IMR-90 (cell line): ENCODE results near the gene MYOF. TPM values are rescaled to one million over a fixed set of nuclear protein-coding genes. Genes with fewer than 3 reads are reported as not detected.

ENCODE experiments used
- ATAC-seq: fragments of 200-7000 bp; cut with Tn5 transposase; 2 replicates; pipeline ENCODE4 v1.9.1; 2020; ENCODE audit warnings: low read depth, mild to moderate bottlenecking, moderate library complexity
- BruUV-seq: library from RNA; stranded (reverse); fragments of 400-500 nt; replicated peaks from 2 replicates; lab custom pipeline; 2021; lab: Mats Ljungman, UMichigan
- CTCF ChIA-PET: fragments of 300-600 bp; formaldehyde crosslinking; extraction: SDS; loops from one replicate; lab custom pipeline; 2021; ENCODE audit warnings: antibody characterized with exemption; lab: Yijun Ruan, JAX
- POLR2A ChIA-PET: fragments of 300-600 bp; sonication (Branson Sonifier 250); formaldehyde crosslinking; loops from one replicate; lab custom pipeline; 2022; ENCODE audit warnings: antibody characterized with exemption; ENCODE audit not compliant: unreplicated experiment; lab: Charles Lee
- DNase-seq: peaks from one replicate; pipeline ENCODE4 v3.0.0; 2013
- H2AFZ ChIP-seq: replicated peaks from 2 replicates; pipeline ENCODE3; 2013; ENCODE audit warnings: low read length, mild to moderate bottlenecking; ENCODE audit not compliant: poor library complexity
- H2AK5ac ChIP-seq: 2 replicates; pipeline ENCODE4 v1.6.1; 2013; ENCODE audit warnings: low read depth, low read length, inconsistent platforms
- H2AK9ac ChIP-seq: replicated peaks from 2 replicates; pipeline ENCODE3; 2013; ENCODE audit warnings: mild to moderate bottlenecking, low read depth, low read length, moderate library complexity; ENCODE audit not compliant: poor library complexity
- H2BK120ac ChIP-seq: 2 replicates; pipeline ENCODE4 v1.6.1; 2013; ENCODE audit warnings: low read depth, low read length, inconsistent platforms
- H2BK15ac ChIP-seq: 3 replicates; pipeline ENCODE4 v1.6.1; 2013; ENCODE audit warnings: low read depth, low read length, inconsistent platforms
- H2BK20ac ChIP-seq: 2 replicates; pipeline ENCODE4 v1.6.1; 2013; ENCODE audit warnings: low read depth, mild to moderate bottlenecking, inconsistent platforms, low read length, moderate library complexity
- H2BK5ac ChIP-seq: 2 replicates; pipeline ENCODE4 v1.6.1; 2013; ENCODE audit warnings: mild to moderate bottlenecking, low read depth, low read length, inconsistent platforms; ENCODE audit not compliant: poor library complexity, severe bottlenecking
- H3K14ac ChIP-seq: replicated peaks from 2 replicates; pipeline ENCODE4 v1.6.1; 2013; ENCODE audit warnings: low read depth, low read length, inconsistent platforms
- H3K18ac ChIP-seq: 2 replicates; pipeline ENCODE4 v1.6.1; 2013; ENCODE audit warnings: low read depth, low read length, control low read depth
- H3K23ac ChIP-seq: 2 replicates; pipeline ENCODE4 v1.6.1; 2013; ENCODE audit warnings: low read depth, low read length, inconsistent platforms
- H3K27ac ChIP-seq: 2 replicates; pipeline ENCODE4 v1.5.1; 2013; ENCODE audit warnings: mild to moderate bottlenecking, control low read depth, low read length; ENCODE audit not compliant: insufficient read depth
- H3K27me3 ChIP-seq: 2 replicates; pipeline ENCODE4 v1.6.1; 2013; ENCODE audit warnings: low read length; ENCODE audit not compliant: control insufficient read depth, insufficient read depth
- H3K36me3 ChIP-seq: 2 replicates; pipeline ENCODE4 v1.6.1; 2013; ENCODE audit warnings: low read length, mixed read lengths; ENCODE audit not compliant: control insufficient read depth, insufficient read depth
- H3K4ac ChIP-seq: 2 replicates; pipeline ENCODE4 v1.6.1; 2013; ENCODE audit warnings: low read depth, low read length, inconsistent platforms
- H3K4me1 ChIP-seq: 2 replicates; pipeline ENCODE4 v1.6.1; 2013; ENCODE audit warnings: low read length, mixed read lengths; ENCODE audit not compliant: control insufficient read depth, insufficient read depth
- H3K4me2 ChIP-seq: 2 replicates; pipeline ENCODE4 v1.6.1; 2013; ENCODE audit warnings: low read depth, mild to moderate bottlenecking, control low read depth, low read length, moderate library complexity
- H3K4me3 ChIP-seq: 2 replicates; pipeline ENCODE4 v1.5.1; 2013; ENCODE audit warnings: low read depth, mild to moderate bottlenecking, control low read depth, low read length, moderate library complexity; ENCODE audit not compliant: insufficient read depth
- H3K56ac ChIP-seq: 2 replicates; pipeline ENCODE4 v1.6.1; 2013; ENCODE audit warnings: low read length, inconsistent platforms; ENCODE audit not compliant: insufficient read depth; ENCODE audit errors: extremely low read depth
- H3K79me1 ChIP-seq, 2 experiments: 2 replicates each; pipeline ENCODE4 v1.6.1; 2013; ENCODE audit warnings: low read length in 2 of 2, inconsistent platforms in 1 of 2, low read depth in 1 of 2
- H3K9ac ChIP-seq: 2 replicates; pipeline ENCODE4 v1.6.1; 2013; ENCODE audit warnings: low read depth, low read length, control low read depth
- H3K9me1 ChIP-seq: 2 replicates; pipeline ENCODE4 v1.6.1; 2013; ENCODE audit warnings: low read length, inconsistent platforms; ENCODE audit not compliant: insufficient read depth
- H3K9me3 ChIP-seq: 2 replicates; pipeline ENCODE4 v1.6.1; 2013; ENCODE audit warnings: low read length; ENCODE audit not compliant: control insufficient read depth, insufficient read depth
- H4K20me1 ChIP-seq: 2 replicates; pipeline ENCODE4 v1.6.1; 2013; ENCODE audit warnings: low read length, inconsistent platforms; ENCODE audit not compliant: insufficient read depth
- H4K5ac ChIP-seq: 2 replicates; pipeline ENCODE4 v1.6.1; 2013; ENCODE audit warnings: mild to moderate bottlenecking, low read depth, low read length, control low read depth
- H4K8ac ChIP-seq, 2 experiments: 2 replicates each; pipeline ENCODE4 v1.6.1; 2013; ENCODE audit warnings: low read depth in 2 of 2, low read length in 2 of 2, control low read depth in 1 of 2, inconsistent platforms in 1 of 2
- H4K91ac ChIP-seq: 2 replicates; pipeline ENCODE4 v1.6.1; 2013; ENCODE audit warnings: low read depth, low read length, inconsistent platforms; ENCODE audit not compliant: insufficient read depth
- RAD21 ChIP-seq: IDR thresholded peaks from 2 replicates; pipeline ENCODE4 v1.6.1; 2012; ENCODE audit warnings: low read length, improper control_type of control experiment
- WGBS, 2 experiments: methylation state at CpG; one replicate each; pipeline versions ENCODE4 v1.1.5 to v1.1.7; 2013; ENCODE audit warnings: missing lambda C conversion rate in 2 of 2; ENCODE audit not compliant: insufficient read length in 1 of 2; ENCODE audit errors: extremely low coverage in 2 of 2; 5-methylcytosine and 5-hydroxymethylcytosine counted together
- dilution Hi-C: fragments of 300-500 bp; cut with HindIII; formaldehyde crosslinking; loops from one replicate; pipeline ENCODE4 v1.14.3; 2018; ENCODE audit warnings: low sequenced_read_pairs; ENCODE audit not compliant: unreplicated experiment
- in situ Hi-C: fragments of 300-500 bp; cut with MboI; formaldehyde crosslinking; loops from 3 replicates; pipeline ENCODE4 v1.14.3; 2019; ENCODE audit warnings: low sequenced_read_pairs, inconsistent platforms, mixed read lengths
- intact Hi-C: fragments of 100-400 bp; cut with micrococcal nuclease; formaldehyde crosslinking; loops from 2 replicates; pipeline ENCODE4 v1.10.0; 2022
- polyA plus RNA-seq, 3 experiments: library from polyadenylated mRNA; depleted of rRNA; stranded (reverse); fragments of >200 nt; gene quantifications; 2 replicates each; pipeline ENCODE4 v1.2.3, GENCODE V29; 2012; ENCODE audit warnings: low replicate concordance in 1 of 3
- total RNA-seq: library from RNA; depleted of rRNA; stranded (reverse); fragments of >200 nt; gene quantifications from 2 replicates; pipeline ENCODE4 v1.2.3, GENCODE V29; 2012
- TF ChIP-seq, protein P1 (sequence below): conservative IDR thresholded peaks from 2 replicates; pipeline ENCODE4 v1.5.1; 2012; ENCODE audit warnings: mild to moderate bottlenecking, low read depth, low read length, improper control_type of control experiment

Gene MYOF
- total and polyA plus RNA-seq, 2 of the 4 experiments (the other 2 are of a cell fraction) = 221 to 281 TPM

DNA sequence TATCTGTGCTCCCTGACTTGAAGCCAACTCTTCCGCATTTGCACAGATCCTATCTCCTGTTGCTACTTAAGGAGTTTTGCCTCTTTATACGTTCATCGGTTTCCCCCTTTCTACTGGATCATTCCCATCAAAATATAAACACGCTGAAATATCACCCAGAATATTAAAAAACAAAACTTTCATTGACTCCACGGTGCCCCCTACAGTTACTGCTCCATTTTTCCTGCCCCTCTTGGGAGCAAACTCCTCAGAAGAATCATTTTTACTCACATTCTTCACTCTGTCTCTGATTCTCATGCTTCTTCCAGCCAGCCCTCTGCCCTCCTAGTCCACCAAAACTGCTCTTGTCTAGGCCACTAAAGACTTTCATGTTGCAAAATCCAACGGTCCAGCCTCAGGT is 66.4 kb downstream of the MYOF start:
- Histone ChIP-seq H3K4me2 (no peak overlapping the region), H2BK15ac (no peak overlapping the region), H3K79me1 (peaks cover 47 to 89% of the 10 kb centered on the region in 2 experiments), H2AK5ac (no peak overlapping the region), H3K14ac (no peak overlapping the region), H2AFZ (no peak overlapping the region), H3K56ac (no peak overlapping the region), H3K4me3 (no peak overlapping the region), H3K9ac (no peak overlapping the region), H2AK9ac (peak overlapping the region; percentile 38), H2BK120ac (no peak overlapping the region), H4K5ac (no peak overlapping the region; the same call in 1 of the 2 replicates), H3K23ac (no peak overlapping the region), H3K9me3 (no peaks in the 10 kb centered on the region), H3K9me1 (peaks cover 29% of the 10 kb centered on the region), H3K27me3 (no peaks in the 10 kb centered on the region), H4K20me1 (no peaks in the 10 kb centered on the region; the same call in 1 of the 2 replicates), H2BK20ac (no peak overlapping the region), H4K8ac (no peak overlapping the region), H3K4ac (no peak overlapping the region), H3K36me3 (peaks cover 36% of the 10 kb centered on the region), H4K91ac (no peak overlapping the region), H3K27ac (no peak overlapping the region), H3K4me1 (peaks cover 2% of the 10 kb centered on the region), H3K18ac (no peak overlapping the region), H2BK5ac (no peak overlapping the region)
- in situ Hi-C loops (no loop called here), intact Hi-C loops (no loop called here), dilution Hi-C loops (no loop called here)
- BruUV-seq = no TSS peak
- WGBS, 2 experiments = 71% methylated on average over 1 of the region's 6 CpGs; no CpG with 5 or more reads in 1 of the 2 experiments
- ChIA-PET POLR2A (no interaction called here), CTCF (interaction anchor here (0.7 kb wide), 1 partner anchor 67 kb away, joined by 3 read pairs; the partner anchor contains the start of gene MYOF)
- DNase-seq = no peak
- ATAC-seq = no peak
- TF ChIP-seq, protein P1, sequence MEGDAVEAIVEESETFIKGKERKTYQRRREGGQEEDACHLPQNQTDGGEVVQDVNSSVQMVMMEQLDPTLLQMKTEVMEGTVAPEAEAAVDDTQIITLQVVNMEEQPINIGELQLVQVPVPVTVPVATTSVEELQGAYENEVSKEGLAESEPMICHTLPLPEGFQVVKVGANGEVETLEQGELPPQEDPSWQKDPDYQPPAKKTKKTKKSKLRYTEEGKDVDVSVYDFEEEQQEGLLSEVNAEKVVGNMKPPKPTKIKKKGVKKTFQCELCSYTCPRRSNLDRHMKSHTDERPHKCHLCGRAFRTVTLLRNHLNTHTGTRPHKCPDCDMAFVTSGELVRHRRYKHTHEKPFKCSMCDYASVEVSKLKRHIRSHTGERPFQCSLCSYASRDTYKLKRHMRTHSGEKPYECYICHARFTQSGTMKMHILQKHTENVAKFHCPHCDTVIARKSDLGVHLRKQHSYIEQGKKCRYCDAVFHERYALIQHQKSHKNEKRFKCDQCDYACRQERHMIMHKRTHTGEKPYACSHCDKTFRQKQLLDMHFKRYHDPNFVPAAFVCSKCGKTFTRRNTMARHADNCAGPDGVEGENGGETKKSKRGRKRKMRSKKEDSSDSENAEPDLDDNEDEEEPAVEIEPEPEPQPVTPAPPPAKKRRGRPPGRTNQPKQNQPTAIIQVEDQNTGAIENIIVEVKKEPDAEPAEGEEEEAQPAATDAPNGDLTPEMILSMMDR = peak; percentile 34
- TF ChIP-seq RAD21 = no peak
